HUES6 (cell line): Measurements from ENCODE around the gene ZBTB16.

Experiments
- H3K27ac ChIP-seq: 2 replicates; pipeline ENCODE4 v1.7.0; 2013; ENCODE audit warnings: low read depth, mild to moderate bottlenecking, low read length, inconsistent platforms
- H3K27me3 ChIP-seq: 2 replicates; pipeline ENCODE4 v1.6.1; 2013; ENCODE audit warnings: low read length; ENCODE audit not compliant: control insufficient read depth, insufficient read depth
- H3K36me3 ChIP-seq: 2 replicates; pipeline ENCODE4 v1.6.1; 2013; ENCODE audit warnings: low read length; ENCODE audit not compliant: control insufficient read depth, insufficient read depth
- H3K4me1 ChIP-seq: 2 replicates; pipeline ENCODE4 v1.6.1; 2013; ENCODE audit warnings: low read length; ENCODE audit not compliant: control insufficient read depth, insufficient read depth
- H3K4me3 ChIP-seq: 2 replicates; pipeline ENCODE4 v1.5.1; 2013; ENCODE audit warnings: low read depth, low read length
- H3K9ac ChIP-seq: one replicate; pipeline ENCODE4 v1.6.1; 2013; ENCODE audit warnings: mild to moderate bottlenecking, low read length
- H3K9me3 ChIP-seq: 2 replicates; pipeline ENCODE4 v1.6.1; 2013; ENCODE audit warnings: low read depth, low read length; ENCODE audit not compliant: control insufficient read depth, insufficient read depth

Gene ZBTB16

GRCh38 chr11:114296605-114297372 is 237.3 kb downstream of the ZBTB16 start:
- H3K9ac ChIP-seq, result peak overlapping the region; percentile 34
- H3K9me3 ChIP-seq, result peaks cover 12% of the 10 kb centered on the region
- no peak overlapping the region for H3K27ac ChIP-seq
- H3K27me3 ChIP-seq, result no peaks in the 10 kb centered on the region
- H3K36me3 ChIP-seq, result no peaks in the 10 kb centered on the region
- H3K4me1 ChIP-seq, result peaks cover 3% of the 10 kb centered on the region; the same call in 1 of the 2 replicates
- H3K4me3 ChIP-seq, result no peak overlapping the region; the same call in 1 of the 2 replicates

- peaks cover 12% of the 10 kb centered on the region for H3K9me3 ChIP-seq
- H3K27me3 ChIP-seq, result no peaks in the 10 kb centered on the region
- no peak overlapping the region for H3K27ac ChIP-seq
- H3K4me3 ChIP-seq, result no peak overlapping the region
- no peak overlapping the region for H3K9ac ChIP-seq
- no peaks in the 10 kb centered on the region; the same call in 1 of the 2 replicates for H3K4me1 ChIP-seq
- H3K36me3 ChIP-seq, result no peaks in the 10 kb centered on the region
Measured at GRCh38 chr11:114297806-114298709, 238.5 kb downstream of the ZBTB16 start.

- H3K9me3 ChIP-seq, result peaks cover 12% of the 10 kb centered on the region
- H3K36me3 ChIP-seq, result no peaks in the 10 kb centered on the region
- H3K27ac ChIP-seq, result no peak overlapping the region
- H3K27me3 ChIP-seq, result no peaks in the 10 kb centered on the region
- no peak overlapping the region; the same call in 1 of the 2 replicates for H3K4me3 ChIP-seq
- no peak overlapping the region for H3K9ac ChIP-seq
- H3K4me1 ChIP-seq, result no peaks in the 10 kb centered on the region; the same call in 1 of the 2 replicates
Measured at GRCh38 chr11:114298710-114299109, 239.2 kb downstream of the ZBTB16 start.
